CD4-positive, CD25-positive, alpha-beta regulatory T cell (primary cell): ENCODE results near the gene ALPL. TPM values are rescaled to one million over a fixed set of nuclear protein-coding genes. Genes with fewer than 3 reads are reported as not detected.
"Not testable (repeated sequence)": the region's sequence is repeated elsewhere in the genome, so short reads cannot be mapped to it uniquely, and the experiment has no call there.

Experiments
- ATAC-seq, 2 donors: fragments of 150-1000 bp; cut with Tn5 transposase; one replicate each; pipeline ENCODE4 v1.10.0; 2021; ENCODE audit warnings: low read depth in 2 of 2, moderate number of reproducible peaks in 2 of 2, moderate library complexity in 1 of 2
- DNase-seq, 3 donors: peaks; one replicate each; pipeline versions ENCODE4 v3.0.0 to v3.0.0-alpha.2; 2012 to 2022; ENCODE audit warnings: mixed read lengths in 1 of 3
- H3K27ac ChIP-seq: one replicate; pipeline ENCODE4 v1.7.0; 2013; ENCODE audit warnings: mild to moderate bottlenecking, low read length; ENCODE audit not compliant: insufficient read depth, poor library complexity, severe bottlenecking
- H3K27me3 ChIP-seq: one replicate; pipeline ENCODE4 v1.7.0; 2013; ENCODE audit warnings: low read length; ENCODE audit not compliant: control insufficient read depth, insufficient read depth
- H3K36me3 ChIP-seq: one replicate; pipeline ENCODE4 v1.7.0; 2013; ENCODE audit warnings: mild to moderate bottlenecking, low read length, moderate library complexity; ENCODE audit not compliant: control insufficient read depth, insufficient read depth
- H3K4me1 ChIP-seq: 2 replicates; pipeline ENCODE4 v1.7.0; 2013; ENCODE audit warnings: mild to moderate bottlenecking, low read length; ENCODE audit not compliant: insufficient read depth, control insufficient read depth, poor library complexity, severe bottlenecking
- H3K4me3 ChIP-seq: one replicate; pipeline ENCODE4 v1.7.0; 2013; ENCODE audit warnings: low read depth, mild to moderate bottlenecking, low read length, moderate library complexity
- H3K9me3 ChIP-seq, 2 experiments: 1 replicate in 1 of 2; 2 replicates in 1 of 2; pipeline ENCODE4 v1.7.0; 2013; ENCODE audit warnings: low read length in 2 of 2, mild to moderate bottlenecking in 1 of 2, moderate library complexity in 1 of 2; ENCODE audit not compliant: control insufficient read depth in 2 of 2
- H3K27ac Mint-ChIP-seq, 3 donors: one replicate each; pipeline ENCODE4 v1.8.0; 2020 to 2022; ENCODE audit warnings: mild to moderate bottlenecking in 3 of 3, mixed read lengths in 3 of 3, moderate library complexity in 2 of 3
- H3K27me3 Mint-ChIP-seq: one replicate; pipeline ENCODE4 v1.8.0; 2022; ENCODE audit warnings: mild to moderate bottlenecking, mixed read lengths
- H3K36me3 Mint-ChIP-seq: one replicate; pipeline ENCODE4 v1.8.0; 2020; ENCODE audit warnings: mixed read lengths
- H3K4me1 Mint-ChIP-seq, 4 donors: one replicate each; pipeline ENCODE4 v1.8.0; 2020 to 2022; ENCODE audit warnings: mixed read lengths in 4 of 4, mild to moderate bottlenecking in 1 of 4
- H3K4me3 Mint-ChIP-seq, 4 donors: one replicate each; pipeline ENCODE4 v1.8.0; 2020 to 2022; ENCODE audit warnings: mild to moderate bottlenecking in 4 of 4, mixed read lengths in 4 of 4, moderate library complexity in 3 of 4
- H3K9me3 Mint-ChIP-seq, 7 donors: one replicate each; pipeline ENCODE4 v1.8.0; 2020 to 2022; ENCODE audit warnings: mixed read lengths in 7 of 7, mild to moderate bottlenecking in 3 of 7, moderate library complexity in 2 of 7
- polyA plus RNA-seq, 4 donors: library from polyadenylated mRNA; unstranded; fragments of 300-500 nt; fragmentation: Illumina TruSeq; gene quantifications; one replicate each; pipeline ENCODE4 v1.2.3, GENCODE V29; 2021
- total RNA-seq: library from RNA; stranded (reverse); gene quantifications from one replicate; pipeline ENCODE4 v1.2.3, GENCODE V29; 2022

Gene ALPL
- total and polyA plus RNA-seq, 5 donors from 2014 or later: not detected

DNA sequence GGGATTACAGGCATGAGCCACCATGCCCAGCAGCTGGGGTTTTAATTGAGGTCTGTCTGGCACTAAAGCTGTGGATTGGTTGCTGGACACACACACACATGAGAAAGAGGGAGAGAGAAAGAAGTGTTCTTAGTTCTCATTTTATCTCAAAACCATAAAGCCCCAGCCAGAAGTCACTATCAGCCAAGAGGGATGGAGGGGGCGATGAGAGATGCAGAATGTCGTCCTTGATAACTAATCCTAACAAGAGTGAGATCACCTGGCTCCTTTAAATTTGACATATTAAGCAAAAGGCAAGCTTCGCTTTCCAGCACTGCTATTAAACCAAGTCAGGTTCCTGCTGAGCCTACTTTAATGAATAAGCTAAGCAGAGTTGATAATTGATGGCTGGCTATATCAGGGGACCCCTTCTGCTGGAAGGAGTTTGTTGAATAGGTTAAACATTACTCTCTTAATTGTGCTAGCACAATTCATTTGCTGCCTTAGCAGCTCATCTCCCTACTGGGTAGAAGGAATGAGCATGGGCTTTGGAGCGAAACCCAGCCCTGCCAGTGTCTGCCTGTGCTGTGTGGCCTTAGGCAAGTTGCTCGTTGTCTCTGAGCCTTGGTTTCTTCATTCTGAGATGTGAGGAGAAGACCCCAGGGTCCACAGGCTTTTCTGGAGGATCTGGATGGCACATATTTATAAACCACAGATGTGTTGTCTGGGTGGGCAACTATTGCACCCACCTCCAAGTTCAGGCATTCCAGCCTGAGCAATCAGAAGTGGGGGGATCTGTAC is 50.8 kb downstream of the ALPL start:
- Mint-ChIP-seq H3K36me3 (no peaks in the 10 kb centered on the region), H3K4me1 (no peaks in the 10 kb centered on the region), H3K9me3 (no peaks in the 10 kb centered on the region), H3K27me3 (peaks cover 6% of the 10 kb centered on the region), H3K4me3 (peak overlapping the region in 1 of 4 donors; percentile 68), H3K27ac (no peak overlapping the region)
- no peaks in the 10 kb centered on the region for H3K27me3 ChIP-seq
- ATAC-seq: no peak
- H3K36me3 ChIP-seq: no peaks in the 10 kb centered on the region
- H3K4me1 ChIP-seq: no peaks in the 10 kb centered on the region
- H3K9me3 ChIP-seq: no peaks in the 10 kb centered on the region
- H3K4me3 ChIP-seq: no peak overlapping the region
- no peak overlapping the region for H3K27ac ChIP-seq
- DNase-seq: no peak

DNA sequence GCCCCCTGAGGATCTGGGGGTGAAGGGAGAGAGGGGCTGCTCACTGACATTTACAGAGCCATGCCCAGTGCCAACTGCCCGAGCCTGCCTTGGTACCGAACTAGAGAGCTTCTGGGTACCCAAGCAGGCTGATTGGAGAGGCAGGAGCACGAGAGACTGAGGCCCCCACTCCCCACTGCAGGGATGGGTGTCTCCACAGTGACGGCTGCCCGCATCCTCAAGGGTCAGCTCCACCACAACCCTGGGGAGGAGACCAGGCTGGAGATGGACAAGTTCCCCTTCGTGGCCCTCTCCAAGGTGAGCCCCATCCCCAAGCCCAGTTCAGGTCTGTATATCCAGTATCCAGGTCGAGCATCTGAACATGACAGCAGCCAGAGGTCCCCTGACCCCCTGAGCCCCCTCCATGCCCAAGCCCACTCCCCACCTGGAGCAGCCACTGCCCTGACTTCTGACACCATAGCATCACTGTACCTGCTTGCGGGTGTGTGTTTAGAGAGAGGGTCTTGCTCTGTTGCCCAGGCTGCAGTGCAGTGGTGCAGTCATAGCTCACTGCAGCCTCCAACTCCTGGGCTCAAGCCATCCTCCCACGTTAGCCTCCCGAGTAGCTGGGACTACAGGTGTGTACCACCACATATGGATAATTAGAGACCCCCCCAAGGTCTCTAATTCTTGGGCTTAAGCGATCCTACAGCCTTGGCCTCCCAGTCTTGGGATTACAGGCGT is 51.9 kb downstream of the ALPL start:
- ATAC-seq: no peak
- DNase-seq: no peak
- H3K36me3 ChIP-seq: no peaks in the 10 kb centered on the region
- H3K27me3 Mint-ChIP-seq: peaks cover 5% of the 10 kb centered on the region
- no peaks in the 10 kb centered on the region for H3K4me1 ChIP-seq
- no peaks in the 10 kb centered on the region for H3K9me3 Mint-ChIP-seq
- no peak overlapping the region for H3K27ac Mint-ChIP-seq
- H3K4me3 ChIP-seq: no peak overlapping the region
- H3K4me3 Mint-ChIP-seq: no peak overlapping the region
- no peaks in the 10 kb centered on the region for H3K9me3 ChIP-seq
- no peaks in the 10 kb centered on the region for H3K36me3 Mint-ChIP-seq
- no peak overlapping the region for H3K27ac ChIP-seq
- no peaks in the 10 kb centered on the region for H3K27me3 ChIP-seq
- no peaks in the 10 kb centered on the region for H3K4me1 Mint-ChIP-seq

DNA sequence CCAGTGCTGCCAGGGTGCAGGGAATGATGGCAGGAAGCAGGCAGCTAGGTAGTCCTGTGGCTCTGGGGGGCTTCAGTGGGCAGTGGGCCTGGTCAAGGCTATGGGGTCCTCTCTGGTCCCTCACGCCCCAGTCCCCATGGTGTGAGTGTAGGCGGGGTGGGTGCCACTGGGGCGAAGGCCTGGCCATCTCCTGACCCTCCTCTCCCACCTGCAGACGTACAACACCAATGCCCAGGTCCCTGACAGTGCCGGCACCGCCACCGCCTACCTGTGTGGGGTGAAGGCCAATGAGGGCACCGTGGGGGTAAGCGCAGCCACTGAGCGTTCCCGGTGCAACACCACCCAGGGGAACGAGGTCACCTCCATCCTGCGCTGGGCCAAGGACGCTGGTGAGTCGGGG is 53.7 kb downstream of the ALPL start:
- H3K4me1 Mint-ChIP-seq: no peaks in the 10 kb centered on the region
- no peak for ATAC-seq

DNA sequence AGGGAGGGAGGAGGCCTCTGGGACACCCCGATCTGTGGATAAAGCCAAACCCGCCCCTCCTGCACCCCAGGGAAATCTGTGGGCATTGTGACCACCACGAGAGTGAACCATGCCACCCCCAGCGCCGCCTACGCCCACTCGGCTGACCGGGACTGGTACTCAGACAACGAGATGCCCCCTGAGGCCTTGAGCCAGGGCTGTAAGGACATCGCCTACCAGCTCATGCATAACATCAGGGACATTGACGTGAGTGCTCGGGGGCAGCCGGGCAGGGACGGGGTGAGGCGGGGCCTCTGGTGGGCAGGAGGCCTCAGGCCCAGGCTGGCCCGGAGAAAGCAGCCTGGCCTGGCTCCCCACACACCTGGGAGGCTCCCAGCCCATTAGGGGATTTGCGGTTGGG is 54.7 kb downstream of the ALPL start:
- DNase-seq (no peak), ATAC-seq (no peak)
- Histone ChIP-seq H3K9me3 (no peaks in the 10 kb centered on the region), H3K4me1 (no peaks in the 10 kb centered on the region), H3K27me3 (no peaks in the 10 kb centered on the region), H3K36me3 (no peaks in the 10 kb centered on the region), H3K4me3 (no peak overlapping the region), H3K27ac (no peak overlapping the region)
- H3K27me3 Mint-ChIP-seq: peaks cover 5% of the 10 kb centered on the region
- no peak overlapping the region for H3K4me3 Mint-ChIP-seq
- H3K27ac Mint-ChIP-seq: no peak overlapping the region
- no peaks in the 10 kb centered on the region for H3K36me3 Mint-ChIP-seq
- no peaks in the 10 kb centered on the region for H3K4me1 Mint-ChIP-seq
- H3K9me3 Mint-ChIP-seq: no peaks in the 10 kb centered on the region

More for the DNA sequence above, 53.7 kb downstream of the ALPL start:
- Mint-ChIP-seq H3K9me3 (no peaks in the 10 kb centered on the region), H3K27ac (no peak overlapping the region), H3K27me3 (peaks cover 5% of the 10 kb centered on the region), H3K4me3 (no peak overlapping the region), H3K36me3 (no peaks in the 10 kb centered on the region)
- Histone ChIP-seq H3K9me3 (no peaks in the 10 kb centered on the region), H3K4me3 (no peak overlapping the region), H3K27me3 (no peaks in the 10 kb centered on the region), H3K36me3 (no peaks in the 10 kb centered on the region), H3K27ac (no peak overlapping the region), H3K4me1 (no peaks in the 10 kb centered on the region)
- no peak for DNase-seq

DNA sequence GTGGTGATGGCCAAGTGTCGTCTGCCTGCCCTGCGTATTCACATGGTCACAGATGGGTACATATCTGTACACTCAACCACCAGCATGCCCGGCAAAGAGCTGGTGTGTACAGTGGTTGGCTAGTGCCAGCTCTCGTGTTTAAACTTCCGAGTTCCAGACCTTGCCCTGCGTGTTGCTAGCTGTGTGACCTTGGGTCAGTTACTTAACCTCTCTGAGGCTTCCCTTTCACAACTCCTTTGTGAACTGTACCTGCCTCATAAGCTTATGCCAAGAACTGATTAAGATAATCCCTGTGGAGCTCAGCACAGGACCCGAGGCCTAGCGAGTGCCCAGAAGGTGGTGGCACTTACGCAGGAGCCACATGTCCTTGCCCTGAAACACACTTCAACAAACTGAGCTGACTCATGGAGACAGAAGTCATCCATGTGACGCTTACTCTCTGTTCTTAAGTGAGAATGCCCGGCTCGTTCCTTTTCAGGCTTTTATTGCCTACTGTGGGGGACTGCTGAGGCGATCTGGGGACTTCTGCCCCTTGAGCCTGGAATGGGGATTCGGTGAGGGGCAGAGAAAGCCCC is 55.4 kb downstream of the ALPL start:
- no peak overlapping the region for H3K4me3 ChIP-seq
- no peaks in the 10 kb centered on the region for H3K4me1 ChIP-seq
- no peaks in the 10 kb centered on the region for H3K36me3 Mint-ChIP-seq
- H3K27ac ChIP-seq: no peak overlapping the region
- H3K9me3 Mint-ChIP-seq: no peaks in the 10 kb centered on the region
- H3K9me3 ChIP-seq: no peaks in the 10 kb centered on the region
- H3K36me3 ChIP-seq: no peaks in the 10 kb centered on the region
- H3K4me1 Mint-ChIP-seq: no peaks in the 10 kb centered on the region
- peaks cover 5% of the 10 kb centered on the region for H3K27me3 Mint-ChIP-seq
- H3K4me3 Mint-ChIP-seq: no peak overlapping the region
- DNase-seq (no peak), ATAC-seq (no peak)
- H3K27me3 ChIP-seq: no peaks in the 10 kb centered on the region
- H3K27ac Mint-ChIP-seq: peak overlapping the region in 1 of 3 donors; percentile 49

DNA sequence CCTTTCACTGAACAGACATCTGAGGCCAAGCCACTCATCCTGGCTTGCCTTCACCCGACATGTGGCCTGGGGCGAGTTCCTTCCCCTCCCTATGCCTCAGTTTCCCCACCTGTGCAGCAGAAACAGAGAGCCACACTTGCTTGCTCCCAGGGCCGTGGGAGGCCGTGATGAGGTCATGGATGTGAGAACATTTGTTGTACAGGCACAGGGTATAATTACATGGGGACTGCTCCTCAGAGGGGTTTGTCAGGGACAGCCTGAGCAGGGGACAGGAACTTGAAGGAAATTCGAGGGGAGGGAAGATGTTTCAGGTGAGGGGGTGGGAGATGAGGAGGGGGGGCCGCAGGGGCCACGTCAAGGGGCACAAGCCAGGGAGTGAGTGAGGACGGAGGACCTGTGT is 56.1 kb downstream of the ALPL start:
- ATAC-seq (no peak), DNase-seq (no peak)
- no peaks in the 10 kb centered on the region for H3K36me3 Mint-ChIP-seq
- no peaks in the 10 kb centered on the region for H3K4me1 ChIP-seq
- H3K9me3 ChIP-seq: no peaks in the 10 kb centered on the region
- no peaks in the 10 kb centered on the region for H3K9me3 Mint-ChIP-seq
- H3K27ac ChIP-seq: no peak overlapping the region
- H3K4me1 Mint-ChIP-seq: no peaks in the 10 kb centered on the region
- H3K4me3 Mint-ChIP-seq: no peak overlapping the region
- H3K27me3 Mint-ChIP-seq: no peaks in the 10 kb centered on the region
- H3K27ac Mint-ChIP-seq: no peak overlapping the region
- H3K36me3 ChIP-seq: no peaks in the 10 kb centered on the region
- H3K27me3 ChIP-seq: no peaks in the 10 kb centered on the region
- H3K4me3 ChIP-seq: no peak overlapping the region

DNA sequence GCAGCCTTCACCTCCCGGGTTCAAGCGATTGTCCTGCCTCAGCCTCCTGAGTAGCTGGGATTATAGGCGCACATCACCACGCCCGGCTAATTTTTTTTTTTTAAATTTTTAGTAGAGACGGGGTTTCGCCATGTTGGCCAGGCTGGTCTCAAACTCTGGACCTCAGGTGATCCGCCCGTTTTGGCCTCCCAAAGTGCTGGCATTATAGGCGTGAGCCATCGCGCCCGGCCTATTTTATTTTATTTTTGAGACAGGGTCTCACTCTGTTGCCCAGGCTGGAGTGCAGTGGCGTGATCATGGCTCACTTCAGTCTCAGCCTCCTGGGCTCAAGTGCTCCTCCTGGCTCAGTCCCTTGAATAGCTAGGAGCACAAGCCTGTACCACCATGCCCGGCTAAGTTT is 57.1 kb downstream of the ALPL start:
- H3K27me3 Mint-ChIP-seq, H3K9me3 ChIP-seq, H3K4me3 ChIP-seq, H3K36me3 ChIP-seq, H3K4me3 Mint-ChIP-seq, H3K27me3 ChIP-seq, H3K36me3 Mint-ChIP-seq, ATAC-seq, DNase-seq, H3K4me1 ChIP-seq, H3K4me1 Mint-ChIP-seq, H3K27ac Mint-ChIP-seq, H3K9me3 Mint-ChIP-seq, H3K27ac ChIP-seq: not testable (repeated sequence)
